IMR-90 (cell line): ENCODE results near the gene INSYN1. TPM values are rescaled to one million over a fixed set of nuclear protein-coding genes. Genes with fewer than 3 reads are reported as not detected.

Experiments
- ATAC-seq: fragments of 200-7000 bp; cut with Tn5 transposase; 2 replicates; pipeline ENCODE4 v1.9.1; 2020; ENCODE audit warnings: low read depth, mild to moderate bottlenecking, moderate library complexity
- BruUV-seq: library from RNA; stranded (reverse); fragments of 400-500 nt; replicated peaks from 2 replicates; lab custom pipeline; 2021; lab: Mats Ljungman, UMichigan
- CTCF ChIA-PET: fragments of 300-600 bp; formaldehyde crosslinking; extraction: SDS; loops from one replicate; lab custom pipeline; 2021; ENCODE audit warnings: antibody characterized with exemption; lab: Yijun Ruan, JAX
- POLR2A ChIA-PET: fragments of 300-600 bp; sonication (Branson Sonifier 250); formaldehyde crosslinking; loops from one replicate; lab custom pipeline; 2022; ENCODE audit warnings: antibody characterized with exemption; ENCODE audit not compliant: unreplicated experiment; lab: Charles Lee
- DNase-seq: peaks from one replicate; pipeline ENCODE4 v3.0.0; 2013
- H2AFZ ChIP-seq: replicated peaks from 2 replicates; pipeline ENCODE3; 2013; ENCODE audit warnings: low read length, mild to moderate bottlenecking; ENCODE audit not compliant: poor library complexity
- H2AK5ac ChIP-seq: 2 replicates; pipeline ENCODE4 v1.6.1; 2013; ENCODE audit warnings: low read depth, low read length, inconsistent platforms
- H2AK9ac ChIP-seq: replicated peaks from 2 replicates; pipeline ENCODE3; 2013; ENCODE audit warnings: mild to moderate bottlenecking, low read depth, low read length, moderate library complexity; ENCODE audit not compliant: poor library complexity
- H2BK120ac ChIP-seq: 2 replicates; pipeline ENCODE4 v1.6.1; 2013; ENCODE audit warnings: low read depth, low read length, inconsistent platforms
- H2BK15ac ChIP-seq: 3 replicates; pipeline ENCODE4 v1.6.1; 2013; ENCODE audit warnings: low read depth, low read length, inconsistent platforms
- H2BK20ac ChIP-seq: 2 replicates; pipeline ENCODE4 v1.6.1; 2013; ENCODE audit warnings: low read depth, mild to moderate bottlenecking, inconsistent platforms, low read length, moderate library complexity
- H2BK5ac ChIP-seq: 2 replicates; pipeline ENCODE4 v1.6.1; 2013; ENCODE audit warnings: mild to moderate bottlenecking, low read depth, low read length, inconsistent platforms; ENCODE audit not compliant: poor library complexity, severe bottlenecking
- H3K14ac ChIP-seq: replicated peaks from 2 replicates; pipeline ENCODE4 v1.6.1; 2013; ENCODE audit warnings: low read depth, low read length, inconsistent platforms
- H3K18ac ChIP-seq: 2 replicates; pipeline ENCODE4 v1.6.1; 2013; ENCODE audit warnings: low read depth, low read length, control low read depth
- H3K23ac ChIP-seq: 2 replicates; pipeline ENCODE4 v1.6.1; 2013; ENCODE audit warnings: low read depth, low read length, inconsistent platforms
- H3K27ac ChIP-seq: 2 replicates; pipeline ENCODE4 v1.5.1; 2013; ENCODE audit warnings: mild to moderate bottlenecking, control low read depth, low read length; ENCODE audit not compliant: insufficient read depth
- H3K27me3 ChIP-seq: 2 replicates; pipeline ENCODE4 v1.6.1; 2013; ENCODE audit warnings: low read length; ENCODE audit not compliant: control insufficient read depth, insufficient read depth
- H3K36me3 ChIP-seq: 2 replicates; pipeline ENCODE4 v1.6.1; 2013; ENCODE audit warnings: low read length, mixed read lengths; ENCODE audit not compliant: control insufficient read depth, insufficient read depth
- H3K4ac ChIP-seq: 2 replicates; pipeline ENCODE4 v1.6.1; 2013; ENCODE audit warnings: low read depth, low read length, inconsistent platforms
- H3K4me1 ChIP-seq: 2 replicates; pipeline ENCODE4 v1.6.1; 2013; ENCODE audit warnings: low read length, mixed read lengths; ENCODE audit not compliant: control insufficient read depth, insufficient read depth
- H3K4me2 ChIP-seq: 2 replicates; pipeline ENCODE4 v1.6.1; 2013; ENCODE audit warnings: low read depth, mild to moderate bottlenecking, control low read depth, low read length, moderate library complexity
- H3K4me3 ChIP-seq: 2 replicates; pipeline ENCODE4 v1.5.1; 2013; ENCODE audit warnings: low read depth, mild to moderate bottlenecking, control low read depth, low read length, moderate library complexity; ENCODE audit not compliant: insufficient read depth
- H3K56ac ChIP-seq: 2 replicates; pipeline ENCODE4 v1.6.1; 2013; ENCODE audit warnings: low read length, inconsistent platforms; ENCODE audit not compliant: insufficient read depth; ENCODE audit errors: extremely low read depth
- H3K79me1 ChIP-seq, 2 experiments: 2 replicates each; pipeline ENCODE4 v1.6.1; 2013; ENCODE audit warnings: low read length in 2 of 2, inconsistent platforms in 1 of 2, low read depth in 1 of 2
- H3K9ac ChIP-seq: 2 replicates; pipeline ENCODE4 v1.6.1; 2013; ENCODE audit warnings: low read depth, low read length, control low read depth
- H3K9me1 ChIP-seq: 2 replicates; pipeline ENCODE4 v1.6.1; 2013; ENCODE audit warnings: low read length, inconsistent platforms; ENCODE audit not compliant: insufficient read depth
- H3K9me3 ChIP-seq: 2 replicates; pipeline ENCODE4 v1.6.1; 2013; ENCODE audit warnings: low read length; ENCODE audit not compliant: control insufficient read depth, insufficient read depth
- H4K20me1 ChIP-seq: 2 replicates; pipeline ENCODE4 v1.6.1; 2013; ENCODE audit warnings: low read length, inconsistent platforms; ENCODE audit not compliant: insufficient read depth
- H4K5ac ChIP-seq: 2 replicates; pipeline ENCODE4 v1.6.1; 2013; ENCODE audit warnings: mild to moderate bottlenecking, low read depth, low read length, control low read depth
- H4K8ac ChIP-seq, 2 experiments: 2 replicates each; pipeline ENCODE4 v1.6.1; 2013; ENCODE audit warnings: low read depth in 2 of 2, low read length in 2 of 2, control low read depth in 1 of 2, inconsistent platforms in 1 of 2
- H4K91ac ChIP-seq: 2 replicates; pipeline ENCODE4 v1.6.1; 2013; ENCODE audit warnings: low read depth, low read length, inconsistent platforms; ENCODE audit not compliant: insufficient read depth
- BHLHE40 ChIP-seq: fragments of 150-350 bp; IDR thresholded peaks from 2 replicates; pipeline ENCODE4 v1.6.1; 2016; ENCODE audit warnings: mild to moderate bottlenecking, low read depth, low read length
- CHD1 ChIP-seq: IDR thresholded peaks from 2 replicates; pipeline ENCODE4 v1.6.1; 2012; ENCODE audit warnings: low read depth, low read length, improper control_type of control experiment
- ELK1 ChIP-seq: fragments of 150-350 bp; IDR thresholded peaks from 2 replicates; pipeline ENCODE4 v1.6.1; 2016; ENCODE audit warnings: low read depth, mild to moderate bottlenecking, low read length, moderate library complexity, borderline replicate concordance
- RAD21 ChIP-seq: IDR thresholded peaks from 2 replicates; pipeline ENCODE4 v1.6.1; 2012; ENCODE audit warnings: low read length, improper control_type of control experiment
- SMC3 ChIP-seq: fragments of 150-350 bp; IDR thresholded peaks from 2 replicates; pipeline ENCODE4 v1.6.1; 2016; ENCODE audit warnings: low read depth, mild to moderate bottlenecking, antibody characterized with exemption, low read length, moderate library complexity
- USF2 ChIP-seq: fragments of 150-350 bp; IDR thresholded peaks from 2 replicates; pipeline ENCODE4 v1.6.1; 2017; ENCODE audit warnings: mild to moderate bottlenecking, antibody characterized with exemption, low read length, low read depth
- WGBS, 2 experiments: methylation state at CpG; one replicate each; pipeline versions ENCODE4 v1.1.5 to v1.1.7; 2013; ENCODE audit warnings: missing lambda C conversion rate in 2 of 2; ENCODE audit not compliant: insufficient read length in 1 of 2; ENCODE audit errors: extremely low coverage in 2 of 2; 5-methylcytosine and 5-hydroxymethylcytosine counted together
- dilution Hi-C: fragments of 300-500 bp; cut with HindIII; formaldehyde crosslinking; loops from one replicate; pipeline ENCODE4 v1.14.3; 2018; ENCODE audit warnings: low sequenced_read_pairs; ENCODE audit not compliant: unreplicated experiment
- in situ Hi-C: fragments of 300-500 bp; cut with MboI; formaldehyde crosslinking; loops from 3 replicates; pipeline ENCODE4 v1.14.3; 2019; ENCODE audit warnings: low sequenced_read_pairs, inconsistent platforms, mixed read lengths
- intact Hi-C: fragments of 100-400 bp; cut with micrococcal nuclease; formaldehyde crosslinking; loops from 2 replicates; pipeline ENCODE4 v1.10.0; 2022
- polyA plus RNA-seq, 3 experiments: library from polyadenylated mRNA; depleted of rRNA; stranded (reverse); fragments of >200 nt; gene quantifications; 2 replicates each; pipeline ENCODE4 v1.2.3, GENCODE V29; 2012; ENCODE audit warnings: low replicate concordance in 1 of 3
- total RNA-seq: library from RNA; depleted of rRNA; stranded (reverse); fragments of >200 nt; gene quantifications from 2 replicates; pipeline ENCODE4 v1.2.3, GENCODE V29; 2012

INSYN1 gene
- total and polyA plus RNA-seq, 2 of the 4 experiments (the other 2 are of a cell fraction): 0.18 to 0.34 TPM

- ATAC-seq (no peak), DNase-seq (no peak)
- no peak overlapping the region for H2BK20ac ChIP-seq
- no peaks in the 10 kb centered on the region for H3K27me3 ChIP-seq
- H4K91ac ChIP-seq: no peak overlapping the region
- H3K9me1 ChIP-seq: peaks cover 5% of the 10 kb centered on the region
- peaks cover 21% of the 10 kb centered on the region for H4K20me1 ChIP-seq
- ChIA-PET CTCF (no interaction called here), POLR2A (no interaction called here)
- peaks cover 17 to 29% of the 10 kb centered on the region in 2 experiments for H3K79me1 ChIP-seq
- H2AFZ ChIP-seq: no peak overlapping the region
- in situ Hi-C loops (no loop called here), dilution Hi-C loops (no loop called here), intact Hi-C loops (no loop called here)
- no peak overlapping the region for H3K4me2 ChIP-seq
- peaks cover 67% of the 10 kb centered on the region for H3K36me3 ChIP-seq
- WGBS, 2 experiments: 100% methylated on average over 1 of the region's 4 CpGs; no CpG with 5 or more reads in 1 of the 2 experiments
- H3K4me1 ChIP-seq: no peaks in the 10 kb centered on the region
- H2AK9ac ChIP-seq: no peak overlapping the region
- no TSS peak for BruUV-seq
- H2BK120ac ChIP-seq: no peak overlapping the region
- no peak overlapping the region for H2BK15ac ChIP-seq
- no peak overlapping the region for H3K18ac ChIP-seq
- no peak overlapping the region for H2AK5ac ChIP-seq
- no peaks in the 10 kb centered on the region for H3K9me3 ChIP-seq
- no peak overlapping the region for H3K14ac ChIP-seq
- no peak overlapping the region for H3K4ac ChIP-seq
- no peak overlapping the region for H3K27ac ChIP-seq
- H3K56ac ChIP-seq: no peak overlapping the region
- H2BK5ac ChIP-seq: no peak overlapping the region
- no peak overlapping the region for H4K8ac ChIP-seq
- H3K23ac ChIP-seq: no peak overlapping the region
- no peak overlapping the region for H3K4me3 ChIP-seq
- no peak overlapping the region for H4K5ac ChIP-seq
- no peak overlapping the region for H3K9ac ChIP-seq
- no peak for TF ChIP-seq ELK1
- no peak for TF ChIP-seq RAD21
- TF ChIP-seq CHD1: no peak
- no peak for TF ChIP-seq SMC3
- no peak for TF ChIP-seq BHLHE40
- no peak for TF ChIP-seq USF2
Observed at GRCh38 chr15:73711526-73711925, 41.6 kb downstream of the INSYN1 start.
